ENCODE data around the gene KIF7.
"Not testable (repeated sequence)": the region's sequence is repeated elsewhere in the genome, so short reads cannot be mapped to it uniquely, and the experiment has no call there.

Gene KIF7, protein sequence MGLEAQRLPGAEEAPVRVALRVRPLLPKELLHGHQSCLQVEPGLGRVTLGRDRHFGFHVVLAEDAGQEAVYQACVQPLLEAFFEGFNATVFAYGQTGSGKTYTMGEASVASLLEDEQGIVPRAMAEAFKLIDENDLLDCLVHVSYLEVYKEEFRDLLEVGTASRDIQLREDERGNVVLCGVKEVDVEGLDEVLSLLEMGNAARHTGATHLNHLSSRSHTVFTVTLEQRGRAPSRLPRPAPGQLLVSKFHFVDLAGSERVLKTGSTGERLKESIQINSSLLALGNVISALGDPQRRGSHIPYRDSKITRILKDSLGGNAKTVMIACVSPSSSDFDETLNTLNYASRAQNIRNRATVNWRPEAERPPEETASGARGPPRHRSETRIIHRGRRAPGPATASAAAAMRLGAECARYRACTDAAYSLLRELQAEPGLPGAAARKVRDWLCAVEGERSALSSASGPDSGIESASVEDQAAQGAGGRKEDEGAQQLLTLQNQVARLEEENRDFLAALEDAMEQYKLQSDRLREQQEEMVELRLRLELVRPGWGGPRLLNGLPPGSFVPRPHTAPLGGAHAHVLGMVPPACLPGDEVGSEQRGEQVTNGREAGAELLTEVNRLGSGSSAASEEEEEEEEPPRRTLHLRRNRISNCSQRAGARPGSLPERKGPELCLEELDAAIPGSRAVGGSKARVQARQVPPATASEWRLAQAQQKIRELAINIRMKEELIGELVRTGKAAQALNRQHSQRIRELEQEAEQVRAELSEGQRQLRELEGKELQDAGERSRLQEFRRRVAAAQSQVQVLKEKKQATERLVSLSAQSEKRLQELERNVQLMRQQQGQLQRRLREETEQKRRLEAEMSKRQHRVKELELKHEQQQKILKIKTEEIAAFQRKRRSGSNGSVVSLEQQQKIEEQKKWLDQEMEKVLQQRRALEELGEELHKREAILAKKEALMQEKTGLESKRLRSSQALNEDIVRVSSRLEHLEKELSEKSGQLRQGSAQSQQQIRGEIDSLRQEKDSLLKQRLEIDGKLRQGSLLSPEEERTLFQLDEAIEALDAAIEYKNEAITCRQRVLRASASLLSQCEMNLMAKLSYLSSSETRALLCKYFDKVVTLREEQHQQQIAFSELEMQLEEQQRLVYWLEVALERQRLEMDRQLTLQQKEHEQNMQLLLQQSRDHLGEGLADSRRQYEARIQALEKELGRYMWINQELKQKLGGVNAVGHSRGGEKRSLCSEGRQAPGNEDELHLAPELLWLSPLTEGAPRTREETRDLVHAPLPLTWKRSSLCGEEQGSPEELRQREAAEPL (N-terminal part only)

DNA sequence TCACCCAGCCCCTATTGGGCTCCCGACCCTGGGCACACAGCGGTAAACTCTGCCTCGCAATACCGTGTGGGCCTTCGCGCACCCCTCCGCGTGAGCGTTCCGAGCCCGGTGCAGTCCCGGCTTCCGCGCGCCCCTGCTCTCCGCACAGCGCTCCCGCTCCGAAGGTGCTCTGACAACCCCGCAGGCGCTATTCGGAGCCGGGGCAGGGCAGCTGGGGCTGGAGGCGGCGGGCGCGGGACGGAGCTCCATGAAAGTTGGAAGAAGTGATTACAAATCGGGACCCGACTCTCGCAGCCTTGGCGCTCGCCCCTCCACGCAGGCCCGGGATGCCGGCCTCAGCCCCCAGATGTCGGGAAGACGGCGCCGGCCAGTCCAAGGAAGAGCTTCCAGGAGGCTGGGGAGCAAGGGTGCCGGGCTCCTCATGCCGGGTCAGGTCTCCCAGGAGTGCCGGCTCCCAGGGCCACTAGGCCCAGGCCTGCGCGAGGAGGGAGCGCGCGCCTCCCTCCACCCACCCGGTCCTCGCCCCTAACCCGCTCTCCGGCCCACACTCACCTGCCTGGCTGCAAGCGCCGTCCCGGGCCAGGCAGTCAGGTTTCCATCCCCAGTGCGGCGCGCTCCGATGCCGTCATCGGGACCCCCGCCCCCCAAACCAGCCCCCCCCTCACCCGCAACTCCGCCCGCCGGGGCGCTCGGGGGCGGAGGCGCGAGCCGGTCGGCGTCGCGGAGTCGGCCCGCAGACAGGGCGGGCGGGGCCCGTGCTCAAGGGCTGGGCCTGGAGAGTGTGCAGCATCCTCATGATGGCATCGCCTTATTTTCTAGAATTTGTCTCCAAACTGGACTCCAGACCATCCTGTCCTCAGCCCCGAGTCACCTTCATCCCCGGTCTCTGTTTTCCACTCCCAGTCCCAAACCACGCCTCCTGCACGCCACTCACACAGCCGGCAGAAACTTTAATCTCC is at the start of gene KIF7:
KIF7 (minus strand) TSS at position 621 of the 959 bp plus-strand sequence. CDS start 2,537 bp downstream, outside the sequence.
- DNase-seq (ENCODE audit: low spot score): peak; percentile 92

DNA sequence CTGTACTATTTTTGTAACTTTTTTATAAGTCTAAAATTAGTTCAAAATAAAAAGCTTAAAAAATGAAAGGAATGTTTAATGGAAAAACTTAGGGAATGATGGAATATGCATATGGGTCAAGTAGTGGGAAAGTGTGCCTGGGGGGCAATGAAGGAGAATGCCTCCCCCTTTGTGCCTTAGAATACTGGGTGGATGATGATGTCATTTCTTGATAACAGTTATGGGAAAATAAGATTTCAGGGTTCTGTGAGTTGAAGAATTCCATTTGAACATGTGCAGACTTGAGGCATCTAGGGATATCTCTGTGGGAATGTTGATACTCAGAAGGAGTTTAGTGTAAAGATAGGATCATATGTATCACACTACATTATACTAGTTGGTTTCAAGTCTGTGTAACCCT is 49.1 kb upstream of the KIF7 start:
- no peak for DNase-seq (ENCODE audit: low spot score)

DNA sequence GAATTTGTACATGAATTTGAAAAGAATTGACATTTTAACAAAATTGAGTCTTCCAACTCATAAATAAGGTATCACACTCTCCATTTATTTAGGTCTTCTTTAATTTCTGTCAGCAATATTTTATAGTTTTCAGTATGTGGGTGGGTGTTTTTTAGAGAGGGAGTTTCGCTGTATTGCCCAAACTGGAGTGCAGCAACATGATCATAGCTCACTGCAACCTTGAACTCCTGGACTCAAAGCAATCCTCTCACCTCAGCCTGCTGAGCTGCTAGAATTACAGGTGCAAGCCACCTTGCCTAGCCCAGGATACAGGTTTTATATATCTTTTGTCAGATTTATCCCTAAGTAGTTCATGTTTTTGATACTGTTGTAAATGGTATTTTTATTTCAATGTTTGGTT is 39.9 kb upstream of the KIF7 start:
- no peak for DNase-seq (ENCODE audit: low spot score)

DNA sequence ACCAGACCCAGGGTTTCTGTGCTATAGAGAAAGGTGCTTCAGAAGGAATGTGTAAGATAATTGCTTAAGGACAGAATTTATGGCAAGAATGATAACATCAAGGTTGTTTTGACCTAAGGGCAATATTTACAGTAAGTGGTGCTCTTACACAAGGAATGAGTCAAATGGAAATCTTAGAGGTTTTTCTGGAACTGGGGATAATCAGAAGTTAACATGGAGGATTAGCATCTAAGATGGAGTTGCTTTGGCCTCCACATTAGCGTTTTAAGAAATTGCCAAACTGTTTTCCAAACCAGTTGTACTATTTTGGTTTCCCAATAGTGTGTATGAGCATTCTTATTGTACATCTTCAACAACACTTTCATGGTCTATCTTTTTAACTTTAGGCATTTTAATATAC is 38.4 kb upstream of the KIF7 start:
- DNase-seq (ENCODE audit: low spot score): no peak

DNA sequence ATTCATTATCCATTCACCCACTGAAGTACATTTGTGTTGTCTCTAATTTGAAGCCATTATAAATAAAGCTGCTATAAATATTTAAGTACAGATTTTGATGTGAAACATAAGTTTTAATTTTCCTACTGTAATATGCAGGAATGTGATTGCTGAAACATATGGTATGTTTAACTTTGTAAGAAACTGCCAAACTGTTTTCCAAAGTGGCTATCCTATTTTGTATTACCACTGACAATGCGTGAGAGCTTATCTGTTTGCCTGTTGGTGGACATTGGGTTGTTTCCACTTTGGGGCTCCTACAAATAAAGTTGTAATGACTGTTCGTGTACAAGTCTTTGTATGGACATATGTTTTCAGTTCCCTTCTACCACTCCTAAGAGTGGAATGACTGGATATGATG is 37.8 kb upstream of the KIF7 start:
- DNase-seq (ENCODE audit: low spot score): no peak

DNA sequence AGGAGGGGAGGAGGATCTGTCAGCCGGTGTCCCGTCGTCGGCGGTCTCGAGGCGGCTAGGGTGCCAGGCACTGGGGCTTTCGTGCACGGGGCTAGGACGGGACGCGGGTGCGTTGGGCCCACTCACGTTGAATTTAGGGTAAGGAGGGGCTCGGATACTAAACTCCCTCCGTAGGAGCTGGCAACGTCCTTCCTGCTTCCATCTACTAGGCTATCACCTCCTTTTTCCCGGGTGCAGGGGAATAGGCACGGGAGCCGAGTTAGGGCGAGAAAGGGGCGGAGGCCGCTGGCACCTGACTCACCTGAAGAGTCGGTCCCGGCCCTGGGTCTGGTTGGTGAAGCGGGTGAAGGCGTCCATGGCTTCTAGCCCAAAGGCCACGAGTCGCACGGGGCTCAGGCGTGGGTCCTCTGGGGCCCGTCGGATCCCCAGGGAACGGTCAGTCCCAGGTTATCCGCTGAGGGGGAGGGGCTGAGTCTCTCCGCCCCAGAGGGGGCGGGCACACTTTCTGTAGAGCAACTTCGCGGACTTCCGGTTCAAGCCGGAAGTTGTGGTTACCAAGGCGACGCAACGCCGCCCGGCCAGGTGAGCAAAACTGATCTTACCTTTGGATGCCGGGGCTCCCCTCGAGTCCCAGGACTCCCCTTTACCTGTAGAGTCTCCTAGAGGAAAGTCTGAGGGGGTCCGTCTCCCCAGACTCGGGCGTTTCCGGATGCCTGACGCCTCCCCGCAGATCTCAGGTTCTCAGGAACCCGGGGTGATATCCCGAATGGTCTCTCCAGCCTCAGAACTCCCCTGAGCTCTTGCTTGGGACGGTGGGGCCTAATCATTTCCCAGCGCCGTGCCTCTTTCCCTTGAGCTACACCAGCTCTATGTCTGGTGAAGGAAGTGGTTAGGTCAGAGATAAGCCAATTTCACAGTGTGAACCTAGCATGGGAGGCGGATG is 35.3 kb upstream of the KIF7 start, which contains the start of the genes PEX11A and WDR93:
PEX11A (minus strand) TSS at position 479 of the 943 bp plus-strand sequence; CDS start at position 357, 122 bp downstream.
WDR93 (plus strand) TSS at position 536 of the 943 bp plus-strand sequence. CDS start 10,936 bp downstream, outside the sequence.
- DNase-seq (ENCODE audit: low spot score): peak; percentile 83

DNA sequence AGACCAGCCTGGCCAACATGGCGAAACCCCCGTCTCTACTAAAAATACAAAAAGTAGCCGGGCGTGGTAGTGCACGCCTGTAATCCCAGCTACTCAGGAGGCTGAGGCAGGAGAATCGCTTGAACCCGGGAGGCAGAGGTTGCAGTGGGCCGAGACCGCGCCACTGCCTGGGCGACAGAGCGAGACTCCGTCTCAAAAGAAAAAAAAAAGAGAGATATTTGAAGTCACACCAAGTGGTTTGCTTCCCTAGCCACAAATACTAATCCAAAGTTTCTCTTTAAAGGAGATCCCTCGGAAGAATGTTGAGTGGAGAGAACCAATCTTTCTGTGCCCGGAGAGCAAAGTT is 34.6 kb upstream of the KIF7 start:
- not testable (repeated sequence) for DNase-seq (ENCODE audit: low spot score)

DNA sequence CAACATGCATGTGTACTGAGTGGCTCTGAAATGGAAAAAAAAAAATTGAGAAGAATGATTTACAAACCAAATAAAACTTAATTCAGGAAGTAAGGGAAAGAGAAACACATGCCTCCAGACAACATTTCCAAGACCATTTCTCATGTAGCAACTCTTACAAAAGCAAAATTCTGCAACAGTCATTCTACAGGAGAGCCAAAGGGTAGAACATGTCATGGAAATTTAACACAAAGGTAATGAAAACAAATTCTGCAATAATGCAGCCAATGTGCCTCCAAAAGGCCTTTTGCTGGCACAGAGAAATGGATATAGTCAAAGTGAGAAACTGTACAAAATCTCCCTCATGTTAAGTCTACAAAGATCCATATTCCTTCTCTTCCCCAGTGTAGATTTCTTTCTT is 31.3 kb upstream of the KIF7 start:
- no peak for DNase-seq (ENCODE audit: low spot score)

DNA sequence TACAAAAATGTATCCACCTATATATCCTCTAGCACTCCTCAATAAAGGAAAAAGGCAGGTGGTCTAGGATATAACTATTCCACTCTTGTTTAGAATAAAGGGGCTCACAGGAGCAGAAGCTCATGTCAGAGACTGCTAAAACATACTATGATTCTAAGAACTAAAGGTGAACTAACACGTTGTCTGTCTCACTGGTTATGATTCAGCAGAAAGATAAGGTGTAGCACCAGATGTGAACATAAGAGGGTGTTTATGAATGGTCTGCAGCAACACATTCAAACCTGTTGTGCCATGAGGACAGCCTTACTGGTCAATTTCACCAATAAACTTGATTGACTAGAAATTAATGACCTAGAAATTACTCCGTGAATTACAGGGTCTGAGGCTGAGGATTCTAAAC is 30.7 kb upstream of the KIF7 start:
- no peak for DNase-seq (ENCODE audit: low spot score)

DNA sequence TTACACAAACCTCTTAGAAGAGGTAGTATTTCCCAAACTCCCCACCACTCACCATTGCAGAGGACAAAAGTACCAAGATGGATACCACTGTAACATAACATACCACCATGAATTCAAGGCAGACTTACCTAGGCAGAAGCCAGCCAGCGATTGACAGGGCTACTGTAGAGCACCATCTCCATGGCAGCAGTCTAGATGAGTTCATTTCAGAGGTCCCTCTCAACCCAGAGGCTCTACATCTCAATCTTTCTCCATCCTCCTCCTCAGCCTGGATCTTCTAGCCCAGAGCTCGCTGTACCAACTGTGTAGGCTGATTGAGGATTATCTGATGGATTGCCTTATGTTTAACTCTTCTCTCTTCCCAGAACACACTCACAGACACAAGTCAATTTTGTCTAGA is 25.9 kb upstream of the KIF7 start:
- DNase-seq (ENCODE audit: low spot score): no peak

DNA sequence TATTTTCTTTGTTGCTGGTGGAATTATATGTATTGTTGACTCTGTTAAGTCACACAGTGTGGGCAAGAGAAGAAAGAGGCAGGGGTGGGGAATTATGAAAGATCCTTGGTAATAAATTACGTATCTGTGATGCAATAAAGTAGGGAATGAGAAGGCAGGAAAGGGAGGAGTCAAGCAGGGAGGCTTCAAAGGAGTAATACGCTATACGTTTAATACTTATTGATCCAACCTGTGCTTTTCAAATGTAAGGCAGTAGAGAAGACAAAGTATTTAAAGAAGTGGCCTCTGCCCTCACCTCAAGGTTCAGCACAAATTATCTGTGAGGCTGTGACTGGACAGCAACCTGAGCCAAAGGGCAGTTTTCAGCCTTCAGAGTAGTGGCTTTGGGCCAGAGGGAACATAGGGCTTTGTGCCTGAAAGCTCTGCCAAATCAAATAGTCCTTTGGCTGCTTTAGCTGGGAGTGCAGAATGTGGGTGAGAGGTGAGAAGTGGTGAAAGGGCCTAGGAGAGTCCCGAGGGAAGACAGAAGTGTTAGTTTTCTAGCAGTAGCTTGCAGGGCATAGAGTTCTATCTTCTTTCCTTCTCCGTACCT is 25.1 kb upstream of the KIF7 start:
- no peak for DNase-seq (ENCODE audit: low spot score)

DNA sequence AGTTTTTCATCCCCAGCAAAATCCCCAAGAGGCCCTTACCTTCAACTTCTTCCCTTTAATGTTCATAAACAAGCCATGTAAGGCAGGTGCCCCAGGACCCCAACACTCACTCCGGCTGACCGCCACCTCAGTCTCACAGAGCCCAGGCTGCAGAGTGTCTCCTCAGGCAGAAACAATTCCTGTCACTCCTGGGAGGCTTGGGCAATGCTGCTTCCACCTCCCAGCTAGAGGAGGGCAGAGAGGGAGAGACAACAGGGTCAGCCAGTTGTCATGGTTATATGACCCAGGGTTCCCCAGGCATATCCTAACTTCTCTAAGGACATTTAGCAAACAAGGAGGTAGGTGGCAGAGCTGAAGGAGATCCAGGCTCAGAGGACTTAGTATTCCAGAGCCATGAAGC is 23.9 kb upstream of the KIF7 start, which contains the start of gene PLIN1:
PLIN1 (minus strand) TSS at position 156 of the 400 bp plus-strand sequence. CDS start 1,878 bp downstream, outside the sequence.
- DNase-seq (ENCODE audit: low spot score): no peak

DNA sequence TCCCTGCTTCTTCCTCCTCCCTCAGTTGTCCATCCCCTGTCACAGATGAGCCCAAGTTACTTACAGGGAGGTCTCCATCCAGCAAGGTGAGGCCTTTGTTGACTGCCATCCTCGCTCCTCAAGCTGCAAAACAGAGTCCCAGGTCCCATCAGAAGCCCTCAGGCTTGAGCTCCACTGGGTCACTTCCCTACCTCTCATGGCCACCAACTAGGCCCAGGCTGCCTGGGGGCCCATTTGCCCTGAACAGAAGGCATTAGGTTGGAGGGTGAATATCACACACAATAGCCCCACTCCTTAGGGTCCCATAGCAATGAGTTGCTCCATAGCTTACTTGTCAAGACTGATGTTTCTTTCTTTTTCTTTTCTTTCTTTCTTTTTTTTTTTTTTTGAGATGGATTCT is 22.1 kb upstream of the KIF7 start:
- DNase-seq (ENCODE audit: low spot score): no peak

DNA sequence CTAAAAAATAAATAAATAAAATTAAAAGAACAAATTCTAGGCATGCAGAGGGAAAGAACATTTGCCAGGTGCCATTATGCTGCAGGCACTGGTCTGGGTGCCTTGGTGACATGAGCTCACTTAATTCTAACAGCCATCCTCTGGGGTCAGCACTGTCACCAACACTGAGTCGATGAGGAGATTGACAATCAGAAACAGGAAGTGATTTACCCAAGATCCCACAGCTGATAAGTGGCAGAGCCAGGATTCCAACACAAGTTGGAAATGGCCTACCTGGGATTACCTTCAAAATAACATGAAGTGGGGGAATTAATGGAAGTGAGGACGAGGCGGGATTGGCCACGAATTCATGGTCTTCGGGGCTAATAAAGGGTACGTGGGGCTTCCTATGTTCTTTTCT is 20.3 kb upstream of the KIF7 start:
- DNase-seq (ENCODE audit: low spot score): no peak

DNA sequence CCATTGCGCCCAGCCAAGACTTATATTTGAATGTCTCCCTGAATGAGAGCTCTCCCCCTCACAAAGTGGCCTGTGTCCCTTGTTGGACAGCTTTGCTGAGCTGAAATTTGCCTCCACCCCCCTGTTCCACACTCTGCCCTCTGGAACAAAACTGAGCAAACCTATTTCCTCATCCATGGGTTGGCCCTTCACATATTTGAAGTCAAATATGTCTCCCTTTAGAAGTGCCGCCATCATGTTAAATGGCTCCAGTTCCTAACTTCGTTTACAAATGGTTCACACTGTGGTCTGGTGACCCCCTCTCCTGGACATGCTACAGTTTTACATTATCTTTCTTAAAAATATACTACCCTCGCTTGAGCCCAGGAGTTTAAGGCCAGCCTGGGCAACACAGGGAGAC is 19.3 kb upstream of the KIF7 start:
- DNase-seq (ENCODE audit: low spot score): no peak

DNA sequence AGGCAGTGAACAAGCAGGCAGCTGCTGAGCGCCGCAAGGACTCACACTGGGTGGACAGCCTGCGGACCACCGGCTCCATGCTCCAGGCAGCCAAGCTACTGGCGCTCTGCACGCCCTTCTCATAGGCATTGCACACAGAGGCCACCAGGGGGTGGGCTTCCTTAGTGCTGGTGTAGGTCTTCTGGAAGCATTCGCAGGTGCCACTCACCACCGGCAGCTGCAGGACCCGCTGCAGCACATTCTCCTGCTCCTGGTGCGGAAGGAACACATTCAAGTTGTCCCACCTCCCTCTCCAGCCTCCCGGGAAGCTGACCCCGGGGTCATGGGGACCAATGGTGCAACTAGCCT is 17.9 kb upstream of the KIF7 start:
- DNase-seq (ENCODE audit: low spot score): peak; percentile 81

DNA sequence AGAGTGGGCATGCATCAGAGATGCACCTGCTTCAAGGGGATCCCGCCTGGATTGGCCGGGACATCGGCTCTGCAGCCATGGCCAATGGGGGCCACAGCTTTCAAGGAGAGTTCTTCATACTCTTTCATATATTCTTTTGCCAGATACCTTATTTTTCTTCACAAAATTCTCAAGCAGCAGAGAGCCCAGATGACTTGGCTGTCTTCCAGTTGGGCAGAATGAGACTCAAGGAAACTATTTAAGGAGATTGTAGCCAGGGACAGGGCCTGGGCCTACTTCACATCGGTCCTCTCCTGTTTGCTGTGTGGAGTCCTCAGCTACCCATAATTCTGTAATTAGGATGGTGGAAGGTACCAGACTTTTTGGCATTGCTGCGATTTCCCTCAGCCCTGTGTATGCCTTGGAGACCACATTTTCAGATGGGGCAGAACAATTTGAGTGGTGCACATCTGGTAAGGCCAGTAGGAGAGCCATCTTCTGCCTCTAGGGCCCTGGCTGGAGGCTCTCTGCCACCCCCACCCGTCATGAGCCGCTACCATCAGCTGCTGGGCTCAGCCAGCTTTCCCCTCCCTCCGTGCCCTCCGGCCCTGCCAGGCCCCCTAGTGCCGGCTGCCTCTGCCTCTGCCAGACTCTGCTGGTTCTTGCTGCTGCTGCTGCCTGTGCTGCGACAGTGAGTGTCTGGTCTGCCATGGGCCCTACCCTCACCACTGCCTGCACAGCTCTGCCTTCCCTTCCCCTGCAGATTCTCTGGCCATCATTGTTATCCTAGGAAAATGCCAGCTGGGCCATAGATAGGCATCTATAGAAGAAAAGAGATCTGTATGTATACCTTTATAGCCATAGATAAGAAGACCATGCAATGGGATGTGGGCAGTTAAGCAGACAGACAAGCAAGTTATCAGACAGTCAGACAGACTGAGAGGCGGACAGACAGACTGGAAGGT is 17.2 kb upstream of the KIF7 start:
- DNase-seq (ENCODE audit: low spot score): no peak

DNA sequence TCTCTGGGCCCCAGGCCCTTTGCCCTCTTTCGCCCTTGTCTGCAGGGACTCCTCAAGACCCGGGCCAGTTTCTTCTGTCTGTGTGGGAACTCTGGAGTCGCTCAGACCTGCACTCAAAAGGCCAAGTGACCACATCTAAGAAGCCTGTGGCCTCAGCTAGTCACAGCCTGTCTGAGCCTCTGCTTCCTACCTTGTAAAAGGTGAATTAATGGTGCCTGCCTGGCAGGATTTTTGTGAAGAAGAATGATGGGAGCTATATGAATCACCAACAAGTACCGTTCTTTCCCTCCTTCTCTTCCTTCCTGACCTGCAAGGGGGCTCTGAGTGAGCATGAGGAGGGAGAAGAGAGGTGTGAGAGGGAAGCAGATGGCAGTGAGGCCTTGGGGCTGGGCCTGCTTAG is 16.4 kb upstream of the KIF7 start:
- DNase-seq (ENCODE audit: low spot score): no peak

Data from HuH-7.5 (cell line).